ELF-1 (cell line): Measurements from ENCODE around the gene FGGY.
"Not testable (repeated sequence)": the region's sequence is repeated elsewhere in the genome, so short reads cannot be mapped to it uniquely, and the experiment has no call there.

ENCODE experiments used
- DNase-seq: peaks from one replicate; pipeline ENCODE4 v3.0.0-alpha.2; 2016; ENCODE audit warnings: low read depth, low spot score

Gene FGGY

GRCh38 chr1:59544615-59545293 is 247.9 kb downstream of the FGGY start:
- no peak for DNase-seq

DNA sequence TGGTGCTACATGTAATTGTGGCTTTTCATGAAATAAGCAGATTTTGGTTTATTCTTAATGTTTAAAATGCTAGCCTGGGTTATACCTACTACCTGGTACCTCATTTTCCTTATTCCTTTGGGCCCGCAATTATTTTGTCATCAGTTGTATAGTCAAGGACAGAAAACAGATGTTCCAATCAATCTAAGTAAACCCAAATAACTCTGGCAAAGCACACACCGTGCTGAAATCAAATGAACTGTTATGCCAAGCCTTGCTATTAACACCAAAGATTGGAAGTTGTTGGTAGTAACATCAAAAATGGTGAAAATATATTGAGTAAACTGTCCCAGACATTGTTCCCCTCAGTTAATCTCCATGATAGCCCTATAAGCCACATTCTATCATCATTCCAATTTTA is 248.9 kb downstream of the FGGY start:
- no peak for DNase-seq

DNA sequence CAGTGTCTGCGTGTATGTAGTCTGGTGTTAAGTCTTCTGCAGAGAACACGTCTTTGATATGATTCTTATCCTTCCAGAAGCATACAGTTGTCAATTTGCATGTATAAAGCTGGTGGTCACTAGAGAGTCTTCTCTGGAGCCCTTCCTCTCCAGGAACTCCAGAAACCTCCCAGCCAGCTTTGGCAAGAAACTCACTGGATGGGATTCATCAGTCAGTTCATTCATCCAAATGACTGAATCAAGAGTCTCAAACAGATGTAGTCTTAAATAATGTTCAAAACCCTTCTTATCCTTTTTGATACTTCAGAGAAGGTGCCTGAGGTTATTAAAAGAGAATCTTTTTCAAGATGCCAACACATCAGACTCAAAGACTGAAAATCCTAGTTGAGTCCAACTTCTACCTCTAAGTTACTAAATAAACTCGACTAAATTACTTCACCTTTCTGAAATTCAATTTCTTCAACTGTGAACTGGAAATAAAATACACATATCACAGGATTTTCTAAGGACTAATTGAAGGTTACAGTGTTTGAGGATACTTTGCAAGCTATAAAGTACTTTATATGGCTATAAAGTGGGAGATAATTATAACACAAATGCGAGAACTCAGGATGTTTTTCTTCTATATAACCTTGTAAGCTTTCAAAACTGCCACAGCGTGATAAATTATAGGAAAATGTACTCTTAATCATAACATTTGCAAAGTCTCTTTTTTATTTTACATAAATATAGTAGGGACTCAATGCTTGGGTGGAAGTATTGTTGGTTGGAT is 252.4 kb downstream of the FGGY start:
- DNase-seq, result no peak

GRCh38 chr1:59549903-59550302 is 253.0 kb downstream of the FGGY start:
- no peak for DNase-seq

DNA sequence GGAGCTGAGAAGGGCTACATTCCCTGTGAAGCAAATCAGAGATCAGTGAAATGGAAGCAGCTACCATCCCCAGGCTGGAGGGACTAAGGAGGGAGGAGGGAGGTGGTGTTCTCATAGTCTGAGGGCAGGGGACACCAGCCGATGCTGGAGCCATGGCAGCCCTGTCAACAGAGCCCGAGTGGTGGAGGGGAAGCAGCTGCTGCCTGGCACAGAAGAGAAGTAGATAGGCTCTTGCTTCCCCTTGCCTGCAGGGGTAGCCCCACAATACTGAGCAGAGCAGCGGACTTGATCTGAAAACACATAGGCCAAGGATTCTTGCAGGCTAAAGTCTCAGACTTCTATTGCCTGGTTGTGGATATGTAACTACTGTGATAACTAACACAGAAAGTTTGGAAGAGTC is 255.1 kb downstream of the FGGY start:
- DNase-seq, result no peak

DNA sequence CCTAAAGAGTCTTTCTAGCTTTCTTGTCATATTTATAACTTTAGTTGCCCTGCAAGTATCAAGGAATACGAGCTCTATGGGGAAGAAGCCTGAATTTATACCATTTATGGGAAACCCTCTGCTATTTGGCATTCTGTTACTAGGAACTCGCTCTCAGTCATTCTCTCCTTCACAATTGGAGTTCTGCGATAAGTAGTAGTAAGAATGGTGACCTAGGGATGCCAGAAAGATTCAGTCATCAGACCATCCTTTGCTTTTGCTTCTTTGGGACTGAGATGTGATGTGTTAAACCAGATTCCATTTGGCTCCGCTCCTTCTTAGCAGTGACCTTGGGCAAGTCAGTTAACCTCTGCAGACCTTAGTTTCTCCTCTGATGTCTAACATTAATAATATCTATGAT is 256.5 kb downstream of the FGGY start:
- DNase-seq, result no peak

DNA sequence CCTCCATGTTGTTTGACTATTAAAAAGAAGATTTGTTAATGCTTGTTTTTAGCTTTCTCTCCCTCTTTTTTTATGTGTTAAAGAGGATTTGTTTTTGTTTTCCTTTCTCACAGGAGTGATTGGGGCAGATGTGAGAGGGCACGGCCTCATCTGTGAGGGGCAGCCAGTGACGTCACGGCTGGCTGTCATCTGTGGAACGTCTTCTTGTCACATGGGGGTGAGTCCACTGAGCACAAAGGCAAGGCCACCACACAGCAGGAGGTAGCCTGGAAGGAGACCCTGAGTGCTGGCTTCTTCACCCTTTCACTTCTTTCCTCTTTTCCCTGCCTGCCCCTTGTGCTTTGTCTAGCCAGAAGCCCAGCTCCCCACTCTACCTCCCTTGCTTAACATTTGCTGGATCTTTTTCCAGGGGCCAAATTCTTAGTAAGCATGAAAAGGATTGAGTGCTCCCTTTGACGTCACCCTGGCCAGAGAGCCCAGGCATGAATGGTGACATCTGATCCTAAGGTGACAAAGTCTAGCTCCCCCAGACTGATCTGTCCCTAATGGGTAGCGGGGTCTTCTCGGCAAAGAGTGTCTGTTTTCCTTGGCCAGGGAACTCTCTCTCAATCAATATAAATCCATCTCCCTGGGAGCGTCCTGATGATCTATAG is 257.2 kb downstream of the FGGY start:
- DNase-seq, result no peak

DNA sequence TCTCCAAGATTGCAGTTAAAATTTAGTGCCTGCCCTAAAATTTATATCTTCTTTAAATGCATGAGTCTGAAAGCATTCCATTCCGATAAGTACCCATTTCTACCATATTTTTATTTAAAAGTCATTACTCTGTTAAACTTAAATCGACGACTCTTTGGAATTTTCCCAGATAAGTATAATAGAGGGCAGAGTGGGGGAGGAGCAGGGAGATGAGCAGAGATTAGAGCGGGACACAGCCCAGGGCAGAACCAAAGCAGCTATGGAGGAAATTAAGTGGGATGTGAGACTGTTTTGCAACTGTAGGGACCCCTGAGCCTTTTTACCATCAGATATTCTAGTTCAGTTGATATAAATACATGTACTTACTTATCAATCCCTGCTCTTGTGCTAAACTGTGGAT is 257.9 kb downstream of the FGGY start:
- no peak for DNase-seq

GRCh38 chr1:59556398-59556797 is 259.5 kb downstream of the FGGY start:
- DNase-seq, result no peak

DNA sequence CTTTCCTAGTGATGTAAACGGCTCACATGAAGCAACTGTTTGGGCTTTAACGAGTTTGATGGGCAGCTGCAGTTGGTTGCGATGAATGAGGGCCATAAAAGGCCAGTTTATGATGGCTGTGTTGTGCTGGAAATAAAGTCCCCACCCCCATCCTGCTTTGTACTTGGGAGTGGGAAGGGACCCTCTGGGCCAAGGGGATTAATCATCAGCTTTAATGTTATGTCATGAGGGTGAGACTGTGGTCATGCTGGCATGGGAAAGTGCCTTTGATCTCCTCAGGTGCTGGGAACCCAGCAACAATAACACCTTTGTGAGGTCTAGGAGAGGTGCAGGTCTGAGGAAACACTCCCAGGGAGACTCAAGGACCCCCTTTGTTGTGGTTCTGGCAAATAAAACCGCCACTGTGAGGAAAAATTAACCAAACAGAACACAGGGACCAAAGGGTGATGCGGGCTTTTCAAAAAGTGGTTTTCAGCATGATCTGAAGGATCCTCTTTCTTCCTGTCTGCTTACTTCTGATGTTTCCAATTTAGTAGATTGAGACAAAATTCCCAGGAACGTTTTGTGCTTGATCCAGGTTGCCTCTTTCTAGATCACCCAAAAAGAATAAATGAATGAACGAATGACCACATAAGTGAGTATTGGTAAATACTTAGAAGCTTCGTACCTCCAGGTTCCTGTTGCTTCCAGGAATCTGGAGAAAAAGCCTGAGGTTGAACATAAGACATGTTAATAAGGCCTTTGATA is 260.1 kb downstream of the FGGY start:
- no peak for DNase-seq

GRCh38 chr1:59557549-59557885 is 260.6 kb downstream of the FGGY start:
- DNase-seq, result no peak

GRCh38 chr1:59558580-59558979 is 261.7 kb downstream of the FGGY start:
- DNase-seq, result not testable (repeated sequence)

GRCh38 chr1:59560807-59561450 is 264.0 kb downstream of the FGGY start:
- DNase-seq, result no peak

DNA sequence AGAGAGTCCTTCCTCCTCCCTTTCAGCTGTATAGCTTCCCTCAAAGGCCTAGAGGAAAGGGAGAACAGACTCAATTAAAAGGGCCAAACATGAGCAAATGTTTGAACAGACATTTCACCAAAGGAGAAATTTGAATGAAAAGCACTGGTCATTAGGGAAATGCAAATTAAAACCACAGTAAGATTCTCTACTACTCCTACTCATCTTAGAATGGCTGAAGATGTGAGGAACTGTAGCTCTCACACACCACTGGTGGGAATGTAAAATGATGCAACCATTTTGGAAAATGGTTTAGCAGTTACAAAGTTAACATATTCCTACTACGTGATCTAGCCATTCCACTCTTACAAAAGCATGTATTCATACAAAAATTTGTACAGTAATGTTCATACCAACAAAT is 264.9 kb downstream of the FGGY start:
- DNase-seq, result no peak

DNA sequence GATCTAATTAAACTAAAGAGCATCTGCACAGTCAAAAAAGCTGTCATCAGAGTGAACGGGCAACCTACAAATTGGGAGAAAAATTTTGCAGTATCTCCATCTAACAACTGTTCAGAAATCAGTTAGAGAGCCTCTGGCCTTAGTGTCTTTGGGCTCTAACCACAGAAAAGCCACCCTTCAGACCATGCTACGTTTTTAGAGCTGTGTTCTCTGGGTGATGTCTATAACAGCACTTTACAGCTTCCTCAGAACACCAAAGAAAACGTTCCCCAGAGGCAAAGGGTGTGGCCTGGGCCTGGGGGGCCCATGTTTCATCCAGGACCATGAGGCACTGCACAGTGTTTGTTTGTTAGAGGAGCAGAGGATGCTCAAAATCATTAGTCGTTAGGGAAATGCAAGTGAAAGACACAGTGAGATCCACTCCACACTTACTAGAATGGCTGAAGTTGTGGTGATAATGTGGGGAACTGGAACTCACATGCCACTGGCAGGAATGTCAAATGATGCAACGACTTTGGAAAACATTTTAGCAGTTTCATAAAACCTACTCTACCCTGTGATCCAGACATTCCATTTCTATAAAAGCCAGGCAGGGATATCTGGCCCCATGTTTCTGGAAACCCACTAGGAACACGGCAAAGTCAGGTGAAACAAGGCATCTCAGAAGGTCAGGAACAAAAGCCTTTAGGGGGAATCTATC is 267.4 kb downstream of the FGGY start:
- DNase-seq, result no peak

DNA sequence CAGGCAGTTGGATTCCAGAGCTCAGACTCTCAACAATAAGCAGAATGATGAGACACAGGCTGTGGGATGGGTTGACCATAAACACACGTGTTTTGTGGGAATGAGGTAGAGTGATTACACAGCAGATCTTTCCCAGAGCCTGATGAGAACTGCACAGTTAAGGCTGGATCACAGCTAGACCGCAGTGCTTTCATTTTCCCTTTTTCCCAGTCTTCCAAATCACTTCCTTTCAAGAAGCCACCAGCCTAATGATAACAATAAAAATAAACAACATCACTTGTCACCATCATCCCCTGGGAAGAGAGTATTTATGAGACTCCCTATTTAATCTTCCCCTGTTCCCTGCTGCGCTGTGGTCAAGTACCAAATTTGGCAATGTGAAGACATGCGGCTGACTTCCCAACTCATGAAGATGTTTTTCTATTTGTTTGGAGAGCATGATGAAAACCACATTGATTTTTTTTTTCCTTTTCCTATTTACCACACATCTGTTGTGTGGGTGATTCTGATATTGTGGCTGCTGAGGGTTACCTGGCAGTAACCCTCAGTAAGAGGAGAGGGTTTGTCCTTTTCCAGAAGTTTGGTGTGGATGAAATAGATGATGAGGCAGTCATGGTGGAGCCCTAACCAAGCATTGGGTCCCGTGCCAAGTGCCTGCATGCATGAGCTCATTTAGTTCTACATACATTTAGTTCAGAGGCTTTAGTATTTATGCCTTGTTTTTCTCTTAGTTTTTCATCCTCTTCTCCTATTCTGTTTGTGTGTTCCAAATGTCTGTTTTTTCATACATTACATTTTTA is 268.9 kb downstream of the FGGY start:
- DNase-seq, result no peak

DNA sequence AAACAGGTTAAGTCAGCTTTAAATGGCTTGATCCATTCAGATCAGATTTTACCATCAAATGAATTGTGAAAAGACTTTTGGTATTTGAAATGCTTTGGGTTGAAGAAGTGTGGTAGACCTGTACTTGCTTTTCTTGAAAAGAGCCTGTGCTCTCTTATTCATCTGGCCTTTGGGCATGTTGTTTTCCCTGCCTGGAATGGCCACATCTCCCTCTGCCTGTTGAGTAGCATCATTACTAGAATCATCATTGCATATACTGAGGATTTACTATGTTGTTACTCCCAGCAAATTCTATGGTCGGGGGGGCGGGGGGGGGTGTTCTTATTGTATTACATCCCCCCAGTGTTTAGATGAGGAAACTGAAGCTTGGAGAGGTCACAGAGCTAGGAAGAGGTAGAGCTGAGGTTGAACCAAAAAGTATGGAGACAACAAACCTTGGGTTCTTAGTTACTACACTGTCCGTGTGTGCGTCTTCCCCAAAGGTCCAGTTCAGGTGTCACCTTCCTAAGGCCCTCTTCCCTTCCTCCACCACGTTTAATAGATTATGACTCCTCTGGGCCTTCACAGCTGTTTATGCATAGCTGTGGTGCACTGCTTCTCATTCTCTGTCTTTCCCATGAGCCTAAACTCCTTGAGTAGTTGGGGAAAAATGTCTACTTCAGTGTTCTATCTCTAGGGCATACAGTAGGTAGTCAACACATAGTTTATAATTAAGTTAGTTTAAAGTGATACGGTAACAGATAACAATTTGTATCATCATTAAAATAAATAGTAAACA is 271.5 kb downstream of the FGGY start:
- no peak for DNase-seq

GRCh38 chr1:59569198-59569597 is 272.3 kb downstream of the FGGY start:
- DNase-seq, result no peak

GRCh38 chr1:59570524-59570923 is 273.6 kb downstream of the FGGY start:
- DNase-seq, result no peak

- DNase-seq, result no peak
Measured at GRCh38 chr1:59574085-59574484, 277.2 kb downstream of the FGGY start.
